Gastroesophageal sphincter (tissue), 4 donors: ENCODE data around the gene GYS1. TPM values are rescaled to one million over a fixed set of nuclear protein-coding genes. Genes with fewer than 3 reads are reported as not detected.
"Not testable (repeated sequence)": the region's sequence is repeated elsewhere in the genome, so short reads cannot be mapped to it uniquely, and the experiment has no call there.

Experiments
- ATAC-seq: fragments of 150-250 bp; one replicate; pipeline ENCODE4 v1.9.1; 2016; ENCODE audit warnings: mild to moderate bottlenecking, moderate library complexity
- H3K27ac ChIP-seq, 4 donors: fragments of 200-600 bp; sonication (generic) in 3 of 4; 1 replicate in 3 of 4; 2 replicates in 1 of 4; pipeline ENCODE4 v1.5.1; 2016 to 2019
- H3K27me3 ChIP-seq: fragments of 200-600 bp; sonication (generic); one replicate; pipeline ENCODE4 v1.5.1; 2019
- H3K36me3 ChIP-seq, 2 donors: fragments of 200-600 bp; sonication (generic); one replicate each; pipeline ENCODE4 v1.5.1; 2019; ENCODE audit warnings: control low read depth in 1 of 2
- H3K4me1 ChIP-seq, 3 donors: fragments of 200-600 bp; sonication (generic); 1 replicate in 2 of 3; 2 replicates in 1 of 3; pipeline ENCODE4 v1.5.1; 2016 to 2019; ENCODE audit warnings: control low read depth in 2 of 3
- H3K4me3 ChIP-seq, 2 donors: fragments of 200-600 bp; sonication (generic); one replicate each; pipeline ENCODE4 v1.5.1; 2019; ENCODE audit warnings: mild to moderate bottlenecking in 1 of 2, moderate library complexity in 1 of 2
- H3K9me3 ChIP-seq, 3 donors: fragments of 200-600 bp; sonication (generic); one replicate each; pipeline ENCODE4 v1.5.1; 2017 to 2019; ENCODE audit warnings: control low read depth in 2 of 3
- CTCF ChIP-seq, 4 experiments: fragments of 200-600 bp in 2 of 4; fragments of 450-650 bp in 2 of 4; sonication (generic) in 1 of 4; IDR thresholded peaks; one replicate each; pipeline ENCODE4 v1.5.1; 2017 to 2019; ENCODE audit warnings: antibody characterized with exemption in 4 of 4, mild to moderate bottlenecking in 2 of 4, moderate library complexity in 2 of 4
- EP300 ChIP-seq: sonication (generic); formaldehyde crosslinking; IDR thresholded peaks from one replicate; pipeline ENCODE4 v1.6.1; 2017; ENCODE audit warnings: antibody characterized with exemption, mild to moderate bottlenecking
- POLR2A ChIP-seq, 2 donors: fragments of 450-650 bp; IDR thresholded peaks; one replicate each; pipeline ENCODE4 v1.6.1; 2017; ENCODE audit warnings: antibody characterized with exemption in 2 of 2, mild to moderate bottlenecking in 2 of 2, moderate library complexity in 1 of 2
- POLR2AphosphoS5 ChIP-seq: sonication (generic); formaldehyde crosslinking; IDR thresholded peaks from one replicate; pipeline ENCODE4 v1.6.1; 2017; ENCODE audit warnings: antibody characterized with exemption
- WGBS, 2 donors: methylation state at CpG; one replicate each; pipeline ENCODE4 v1.1.5; 2018; ENCODE audit warnings: low coverage in 1 of 2; 5-methylcytosine and 5-hydroxymethylcytosine counted together
- total RNA-seq, 4 donors: library from RNA; depleted of rRNA; stranded (reverse); fragments of >200 nt; gene quantifications; one replicate each; pipeline ENCODE4 v1.1.0, GENCODE V29; 2016

GYS1 gene
- total RNA-seq, 4 donors from 2014 or later, result 22.1 to 44.4 (median 38.5) TPM

- TF ChIP-seq CTCF (IDR thresholded peaks at IDR 0.05), result peak in 2 of 4 experiments; percentile 18 to 20
- ATAC-seq, H3K4me1 ChIP-seq, H3K4me3 ChIP-seq, H3K9me3 ChIP-seq, H3K27ac ChIP-seq, H3K36me3 ChIP-seq: not testable (repeated sequence)
- 5 to 26% methylated on average over 8 to 13 of the region's 28 CpGs for WGBS, 2 donors
- peaks cover 19% of the 10 kb centered on the region for H3K27me3 ChIP-seq
Measured at GRCh38 chr19:49031642-49032301, 38.7 kb upstream of the GYS1 start, which contains the start of gene CGB2. CGB2 (plus strand) TSS chr19:49031890; CDS start chr19:49032096, 206 bp downstream.

DNA sequence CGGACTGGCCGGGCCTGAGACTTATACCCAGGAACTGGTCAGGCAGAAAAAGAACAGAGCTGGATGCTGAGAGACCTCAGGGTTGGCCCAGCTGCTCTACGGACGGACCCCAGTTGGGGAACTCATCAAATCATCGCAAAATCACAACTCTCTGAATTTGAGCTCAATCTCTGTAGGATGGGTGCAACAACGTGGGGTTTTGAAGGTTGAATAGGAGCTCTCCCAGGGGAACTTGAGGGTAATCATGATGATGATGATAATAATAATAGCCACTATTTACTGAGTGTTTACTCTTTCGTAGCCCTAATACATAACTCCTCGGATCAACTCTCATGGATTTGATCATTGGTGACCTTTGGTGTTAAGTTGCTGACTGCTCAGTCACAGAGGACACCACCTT, 37.2 kb upstream of the GYS1 start:
- ATAC-seq, H3K4me1 ChIP-seq, H3K9me3 ChIP-seq, H3K27ac ChIP-seq, H3K4me3 ChIP-seq, H3K36me3 ChIP-seq: not testable (repeated sequence)
- peaks cover 19% of the 10 kb centered on the region for H3K27me3 ChIP-seq
- 80 to 94% methylated on average over 1 to 4 of the region's 8 CpGs for WGBS, 2 donors

- H3K4me3 ChIP-seq, ATAC-seq, H3K4me1 ChIP-seq, H3K9me3 ChIP-seq, H3K27ac ChIP-seq, H3K36me3 ChIP-seq: not testable (repeated sequence)
- peaks cover 15% of the 10 kb centered on the region for H3K27me3 ChIP-seq
- WGBS, 2 donors, result 83% methylated on average over 2 of the region's 14 CpGs; no CpG with 5 or more reads in 1 of the 2 donors
Measured at GRCh38 chr19:49029749-49030148, 36.6 kb upstream of the GYS1 start.

DNA sequence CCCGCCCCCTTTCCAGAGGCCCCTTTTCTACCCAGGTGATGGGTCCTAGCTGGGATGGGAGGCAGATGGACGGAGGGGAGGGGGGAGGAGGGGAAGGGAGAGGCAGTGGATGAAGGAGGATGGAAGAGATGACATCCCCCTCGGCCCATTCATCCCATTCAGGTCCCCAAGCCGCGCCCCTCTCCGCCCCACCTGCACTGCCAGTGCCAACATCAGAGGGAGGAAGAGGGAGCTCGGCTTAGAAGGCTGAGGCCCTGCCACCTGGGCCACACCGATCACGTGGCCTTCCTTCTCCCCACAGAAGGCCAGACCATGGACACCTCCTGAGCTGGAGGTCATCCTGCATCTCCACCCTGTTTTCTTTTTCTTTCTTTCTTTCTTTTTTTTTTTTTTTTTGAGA, 35.6 kb upstream of the GYS1 start:
- 66% methylated on average over 3 of the region's 9 CpGs; no CpG with 5 or more reads in 1 of the 2 donors for WGBS, 2 donors

DNA sequence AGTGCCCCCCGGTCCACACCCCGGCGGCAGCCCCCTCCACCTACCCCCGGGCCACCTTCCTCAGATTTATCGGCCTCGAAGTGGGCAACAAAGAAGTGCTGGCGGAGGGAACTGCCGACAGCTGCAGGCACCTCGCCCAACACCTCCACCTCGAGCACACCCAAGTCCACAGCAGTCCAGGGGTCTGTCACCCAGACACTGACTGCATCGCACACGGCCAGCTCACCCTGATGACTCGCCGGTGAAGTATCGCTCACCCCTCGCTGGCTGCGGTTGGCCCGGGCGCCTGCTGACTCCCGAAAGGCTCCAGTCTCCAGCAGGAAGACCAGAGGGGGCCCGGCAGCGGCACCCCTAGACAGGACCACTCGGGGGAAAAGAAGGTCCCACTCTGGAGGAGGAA, 32.5 kb upstream of the GYS1 start:
- H3K36me3 ChIP-seq, H3K9me3 ChIP-seq, H3K4me3 ChIP-seq, ATAC-seq, H3K27ac ChIP-seq, H3K4me1 ChIP-seq: not testable (repeated sequence)
- WGBS, 2 donors, result no CpG with 5 or more reads among the region's 23 CpGs
- peaks cover 15% of the 10 kb centered on the region for H3K27me3 ChIP-seq

More for the DNA sequence above, 35.6 kb upstream of the GYS1 start:
- H3K27me3 ChIP-seq, H3K4me1 ChIP-seq, H3K27ac ChIP-seq, H3K9me3 ChIP-seq, ATAC-seq, H3K36me3 ChIP-seq, H3K4me3 ChIP-seq: not testable (repeated sequence)

DNA sequence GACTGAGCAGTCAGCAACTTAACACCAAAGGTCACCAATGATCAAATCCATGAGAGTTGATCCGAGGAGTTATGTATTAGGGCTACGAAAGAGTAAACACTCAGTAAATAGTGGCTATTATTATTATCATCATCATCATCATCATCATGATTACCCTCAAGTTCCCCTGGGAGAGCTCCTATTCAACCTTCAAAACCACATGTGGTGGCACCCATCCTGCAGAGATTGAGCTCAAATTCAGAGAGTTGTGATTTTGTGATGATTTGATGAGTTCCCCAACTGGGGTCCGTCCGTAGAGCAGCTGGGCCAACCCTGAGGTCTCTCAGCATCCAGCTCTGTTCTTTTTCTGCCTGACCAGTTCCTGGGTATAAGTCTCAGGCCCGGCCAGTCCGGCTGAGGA, 32.0 kb upstream of the GYS1 start:
- H3K9me3 ChIP-seq, H3K27ac ChIP-seq, H3K4me1 ChIP-seq, H3K4me3 ChIP-seq, H3K36me3 ChIP-seq, ATAC-seq: not testable (repeated sequence)
- H3K27me3 ChIP-seq, result peaks cover 20% of the 10 kb centered on the region
- WGBS, 2 donors, result no CpG with 5 or more reads among the region's 6 CpGs

DNA sequence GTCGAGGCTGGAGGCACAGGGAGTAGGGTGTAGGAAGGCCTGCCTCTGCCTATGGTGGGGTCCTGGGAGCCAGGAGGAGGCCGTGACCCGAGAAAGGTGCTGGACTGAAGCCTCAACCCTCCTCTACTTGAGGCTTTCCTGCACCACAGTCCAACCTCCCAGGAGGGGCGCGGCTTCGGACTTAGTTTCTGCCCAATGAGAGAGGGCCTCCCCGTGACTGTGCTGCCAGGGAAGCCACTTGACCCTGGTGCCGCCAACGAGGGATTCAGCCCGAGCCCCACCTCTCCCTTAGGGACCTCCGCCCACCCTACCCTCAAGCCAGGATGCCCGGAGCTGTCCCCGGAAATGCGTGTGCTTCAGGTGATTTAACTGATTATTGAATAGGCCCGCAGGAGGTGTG, 31.1 kb upstream of the GYS1 start, which contains the start of gene CGB3:
TSS of gene CGB3 (minus strand) at position 101 of the 400 bp plus-strand sequence. CDS start 362 bp downstream, outside the sequence.
- not testable (repeated sequence) for ATAC-seq, H3K27ac ChIP-seq, H3K4me1 ChIP-seq, H3K9me3 ChIP-seq, H3K36me3 ChIP-seq, H3K4me3 ChIP-seq
- H3K27me3 ChIP-seq, result peaks cover 29% of the 10 kb centered on the region
- no CpG with 5 or more reads among the region's 15 CpGs for WGBS, 2 donors

GRCh38 chr19:49022116-49022515, 29.0 kb upstream of the GYS1 start:
- ATAC-seq, result no peak
- H3K27ac ChIP-seq, result no peak overlapping the region
- WGBS, 2 donors, result 90 to 92% methylated on average over 4 to 9 of the region's 9 CpGs
- no peaks in the 10 kb centered on the region for H3K36me3 ChIP-seq
- no peak overlapping the region for H3K4me3 ChIP-seq
- H3K27me3 ChIP-seq, result peaks cover 50% of the 10 kb centered on the region
- TF ChIP-seq POLR2A (IDR thresholded peaks at IDR 0.05) (no peak), EP300 (no peak), POLR2AphosphoS5 (no peak), CTCF (IDR thresholded peaks at IDR 0.05) (no peak)
- peaks cover 0 to 27% (median 7%) of the 10 kb centered on the region in 3 donors for H3K4me1 ChIP-seq
- no peaks in the 10 kb centered on the region for H3K9me3 ChIP-seq
